Measurements from ENCODE around the gene HERPUD1. TPM values are rescaled to one million over a fixed set of nuclear protein-coding genes. Genes with fewer than 3 reads are reported as not detected.

HERPUD1 gene
- total RNA-seq, 1 experiment from 2014 or later = 30.8 TPM

DNA sequence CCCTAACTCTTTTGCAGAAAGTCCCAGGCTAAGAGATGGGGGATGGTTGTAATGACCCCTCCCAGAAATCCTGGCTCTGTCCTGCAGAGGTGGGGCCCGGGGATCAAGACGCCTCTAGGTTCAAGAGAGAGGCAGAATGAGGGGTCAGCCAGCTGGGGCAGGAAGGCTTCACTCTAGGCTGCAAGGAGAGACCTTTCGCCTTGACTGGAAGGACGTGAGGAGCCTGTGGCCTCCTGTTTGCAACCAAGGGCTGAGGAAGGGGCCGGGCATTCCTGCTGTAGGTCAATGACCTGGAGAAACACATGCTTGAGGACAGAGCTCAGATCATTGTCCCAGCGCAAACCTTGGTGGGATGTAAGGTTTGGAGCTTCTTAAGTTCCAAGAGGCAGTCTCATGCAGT lies 21.1 kb downstream of the HERPUD1 start:
- ATAC-seq = no peak
- no peaks in the 10 kb centered on the region; the same call in 1 of the 2 replicates for H3K27me3 Mint-ChIP-seq (ENCODE audit: low read depth)
- H3K27ac Mint-ChIP-seq = no peak overlapping the region
- H3K36me3 Mint-ChIP-seq = peaks cover 4% of the 10 kb centered on the region; the same call in 1 of the 2 replicates
- TF ChIP-seq NFATC4 (CRISPR knock-in tag; IDR thresholded peaks at IDR 0.05) = no peak
- TF ChIP-seq FOXJ3 (CRISPR knock-in tag; IDR thresholded peaks at IDR 0.05; ENCODE audit: borderline replicate concordance) = no peak
- TF ChIP-seq PRRX2 (CRISPR knock-in tag; IDR thresholded peaks at IDR 0.05) = no peak
- TF ChIP-seq CBFB (CRISPR knock-in tag; IDR thresholded peaks at IDR 0.05; ENCODE audit: low read depth) = no peak
- TF ChIP-seq, protein P1, sequence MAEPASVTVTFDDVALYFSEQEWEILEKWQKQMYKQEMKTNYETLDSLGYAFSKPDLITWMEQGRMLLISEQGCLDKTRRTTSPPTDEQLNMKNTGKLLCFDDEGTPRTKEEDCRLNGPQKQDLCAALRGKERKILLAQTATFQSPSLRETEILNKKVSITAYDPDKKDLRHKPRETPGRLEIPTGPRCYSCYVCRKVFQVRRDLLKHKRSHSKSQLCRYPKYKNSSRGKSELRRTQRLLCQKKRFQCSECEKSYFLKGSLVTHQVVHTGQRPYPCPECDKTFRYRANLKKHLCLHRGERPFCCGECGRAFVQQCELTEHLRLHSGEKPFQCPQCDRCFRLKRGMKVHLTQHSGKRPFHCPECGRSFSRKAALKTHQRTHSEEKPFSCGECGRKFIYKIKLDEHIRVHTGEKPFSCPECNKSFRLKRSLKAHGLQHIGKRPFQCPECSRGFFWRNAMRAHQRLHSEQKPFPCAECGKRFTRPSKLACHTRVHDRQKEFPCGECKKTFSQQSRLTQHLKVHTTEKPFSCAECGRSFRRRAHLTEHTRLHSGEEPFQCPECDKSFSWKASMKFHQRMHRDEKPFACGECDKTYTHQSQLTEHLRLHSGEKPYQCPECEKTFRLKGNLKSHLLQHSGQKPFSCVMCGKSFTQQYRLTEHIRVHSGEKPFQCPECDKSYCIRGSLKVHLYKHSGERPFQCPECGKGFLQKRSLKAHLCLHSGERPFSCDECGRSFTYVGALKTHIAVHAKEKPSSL (CRISPR knock-in tag; conservative IDR thresholded peaks at IDR 0.05) = no peak
- no peak for TF ChIP-seq NR1H2 (CRISPR knock-in tag; IDR thresholded peaks at IDR 0.05)
- TF ChIP-seq NR3C1 (CRISPR knock-in tag; conservative IDR thresholded peaks at IDR 0.05; ENCODE audit: low read depth) = no peak
- TF ChIP-seq, protein P2, sequence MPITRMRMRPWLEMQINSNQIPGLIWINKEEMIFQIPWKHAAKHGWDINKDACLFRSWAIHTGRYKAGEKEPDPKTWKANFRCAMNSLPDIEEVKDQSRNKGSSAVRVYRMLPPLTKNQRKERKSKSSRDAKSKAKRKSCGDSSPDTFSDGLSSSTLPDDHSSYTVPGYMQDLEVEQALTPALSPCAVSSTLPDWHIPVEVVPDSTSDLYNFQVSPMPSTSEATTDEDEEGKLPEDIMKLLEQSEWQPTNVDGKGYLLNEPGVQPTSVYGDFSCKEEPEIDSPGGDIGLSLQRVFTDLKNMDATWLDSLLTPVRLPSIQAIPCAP (CRISPR knock-in tag; IDR thresholded peaks at IDR 0.05) = no peak
- TF ChIP-seq ZNF138 (CRISPR knock-in tag; conservative IDR thresholded peaks at IDR 0.05) = no peak
- TF ChIP-seq, protein P3, sequence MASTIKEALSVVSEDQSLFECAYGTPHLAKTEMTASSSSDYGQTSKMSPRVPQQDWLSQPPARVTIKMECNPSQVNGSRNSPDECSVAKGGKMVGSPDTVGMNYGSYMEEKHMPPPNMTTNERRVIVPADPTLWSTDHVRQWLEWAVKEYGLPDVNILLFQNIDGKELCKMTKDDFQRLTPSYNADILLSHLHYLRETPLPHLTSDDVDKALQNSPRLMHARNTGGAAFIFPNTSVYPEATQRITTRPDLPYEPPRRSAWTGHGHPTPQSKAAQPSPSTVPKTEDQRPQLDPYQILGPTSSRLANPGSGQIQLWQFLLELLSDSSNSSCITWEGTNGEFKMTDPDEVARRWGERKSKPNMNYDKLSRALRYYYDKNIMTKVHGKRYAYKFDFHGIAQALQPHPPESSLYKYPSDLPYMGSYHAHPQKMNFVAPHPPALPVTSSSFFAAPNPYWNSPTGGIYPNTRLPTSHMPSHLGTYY (CRISPR knock-in tag; IDR thresholded peaks at IDR 0.05) = no peak
- TF ChIP-seq, protein P4, sequence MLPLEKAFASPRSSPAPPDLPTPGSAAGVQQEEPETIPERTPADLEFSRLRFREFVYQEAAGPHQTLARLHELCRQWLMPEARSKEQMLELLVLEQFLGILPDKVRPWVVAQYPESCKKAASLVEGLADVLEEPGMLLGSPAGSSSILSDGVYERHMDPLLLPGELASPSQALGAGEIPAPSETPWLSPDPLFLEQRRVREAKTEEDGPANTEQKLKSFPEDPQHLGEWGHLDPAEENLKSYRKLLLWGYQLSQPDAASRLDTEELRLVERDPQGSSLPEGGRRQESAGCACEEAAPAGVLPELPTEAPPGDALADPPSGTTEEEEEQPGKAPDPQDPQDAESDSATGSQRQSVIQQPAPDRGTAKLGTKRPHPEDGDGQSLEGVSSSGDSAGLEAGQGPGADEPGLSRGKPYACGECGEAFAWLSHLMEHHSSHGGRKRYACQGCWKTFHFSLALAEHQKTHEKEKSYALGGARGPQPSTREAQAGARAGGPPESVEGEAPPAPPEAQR (CRISPR knock-in tag; IDR thresholded peaks at IDR 0.05) = no peak
- no peak for TF ChIP-seq SMAD3 (CRISPR knock-in tag; IDR thresholded peaks at IDR 0.05; ENCODE audit: borderline replicate concordance)
- H3K9me3 Mint-ChIP-seq = peaks cover 10% of the 10 kb centered on the region
- H3K4me3 Mint-ChIP-seq = no peak overlapping the region
- ChIA-PET POLR2A (no interaction called here), CTCF (interaction anchor here (0.5 to 0.6 kb wide), 2 partner anchors 11 to 67 kb away, joined by 3 to 4 read pairs; no protein-coding TSS in a partner anchor)
- H3K4me1 Mint-ChIP-seq = no peaks in the 10 kb centered on the region
- DNase-seq (ENCODE audit: low spot score) = no peak

DNA sequence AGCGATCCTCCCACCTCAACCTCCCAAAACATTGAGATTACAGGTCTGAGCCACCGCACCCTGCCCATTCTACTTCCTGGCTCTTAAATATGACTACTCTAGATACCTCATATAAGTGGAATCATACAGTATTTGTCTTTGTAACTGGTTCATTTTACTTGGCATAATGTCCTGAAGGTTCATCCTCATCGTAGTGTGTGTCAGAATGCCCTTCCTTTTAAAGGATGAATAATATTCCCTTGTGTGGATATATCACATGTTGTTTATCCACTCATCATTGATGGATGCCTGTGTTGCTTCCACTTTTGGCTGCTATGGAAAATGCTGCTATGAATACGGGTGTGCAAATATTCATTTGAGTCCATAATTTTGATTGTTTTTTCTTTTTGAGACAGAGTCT lies 24.1 kb downstream of the HERPUD1 start:
- H3K27me3 Mint-ChIP-seq (ENCODE audit: low read depth) = no peaks in the 10 kb centered on the region
- DNase-seq (ENCODE audit: low spot score) (no peak), ATAC-seq (no peak)
- peaks cover 4% of the 10 kb centered on the region; the same call in 1 of the 2 replicates for H3K36me3 Mint-ChIP-seq
- peaks cover 10% of the 10 kb centered on the region for H3K9me3 Mint-ChIP-seq
- ChIA-PET POLR2A (no interaction called here), CTCF (no interaction called here)
- no peak overlapping the region for H3K4me3 Mint-ChIP-seq
- no peaks in the 10 kb centered on the region for H3K4me1 Mint-ChIP-seq
- H3K27ac Mint-ChIP-seq = no peak overlapping the region
- TF ChIP-seq ZNF219 (CRISPR knock-in tag; IDR thresholded peaks at IDR 0.05; ENCODE audit: borderline replicate concordance) (no peak), OVOL2 (CRISPR knock-in tag; IDR thresholded peaks at IDR 0.05; ENCODE audit: borderline replicate concordance) (no peak), MXD4 (CRISPR knock-in tag; IDR thresholded peaks at IDR 0.05; ENCODE audit: borderline replicate concordance) (no peak), PRRX2 (CRISPR knock-in tag; IDR thresholded peaks at IDR 0.05) (no peak), TEAD1 (CRISPR knock-in tag; IDR thresholded peaks at IDR 0.05) (no peak), ZNF138 (CRISPR knock-in tag; conservative IDR thresholded peaks at IDR 0.05) (no peak), ATF1 (CRISPR knock-in tag; IDR thresholded peaks at IDR 0.05) (no peak)
- TF ChIP-seq, protein P5, sequence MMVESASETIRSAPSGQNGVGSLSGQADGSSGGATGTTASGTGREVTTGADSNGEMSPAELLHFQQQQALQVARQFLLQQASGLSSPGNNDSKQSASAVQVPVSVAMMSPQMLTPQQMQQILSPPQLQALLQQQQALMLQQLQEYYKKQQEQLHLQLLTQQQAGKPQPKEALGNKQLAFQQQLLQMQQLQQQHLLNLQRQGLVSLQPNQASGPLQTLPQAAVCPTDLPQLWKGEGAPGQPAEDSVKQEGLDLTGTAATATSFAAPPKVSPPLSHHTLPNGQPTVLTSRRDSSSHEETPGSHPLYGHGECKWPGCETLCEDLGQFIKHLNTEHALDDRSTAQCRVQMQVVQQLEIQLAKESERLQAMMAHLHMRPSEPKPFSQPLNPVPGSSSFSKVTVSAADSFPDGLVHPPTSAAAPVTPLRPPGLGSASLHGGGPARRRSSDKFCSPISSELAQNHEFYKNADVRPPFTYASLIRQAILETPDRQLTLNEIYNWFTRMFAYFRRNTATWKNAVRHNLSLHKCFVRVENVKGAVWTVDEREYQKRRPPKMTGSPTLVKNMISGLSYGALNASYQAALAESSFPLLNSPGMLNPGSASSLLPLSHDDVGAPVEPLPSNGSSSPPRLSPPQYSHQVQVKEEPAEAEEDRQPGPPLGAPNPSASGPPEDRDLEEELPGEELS (CRISPR knock-in tag; IDR thresholded peaks at IDR 0.05) = no peak
- TF ChIP-seq, protein P6, sequence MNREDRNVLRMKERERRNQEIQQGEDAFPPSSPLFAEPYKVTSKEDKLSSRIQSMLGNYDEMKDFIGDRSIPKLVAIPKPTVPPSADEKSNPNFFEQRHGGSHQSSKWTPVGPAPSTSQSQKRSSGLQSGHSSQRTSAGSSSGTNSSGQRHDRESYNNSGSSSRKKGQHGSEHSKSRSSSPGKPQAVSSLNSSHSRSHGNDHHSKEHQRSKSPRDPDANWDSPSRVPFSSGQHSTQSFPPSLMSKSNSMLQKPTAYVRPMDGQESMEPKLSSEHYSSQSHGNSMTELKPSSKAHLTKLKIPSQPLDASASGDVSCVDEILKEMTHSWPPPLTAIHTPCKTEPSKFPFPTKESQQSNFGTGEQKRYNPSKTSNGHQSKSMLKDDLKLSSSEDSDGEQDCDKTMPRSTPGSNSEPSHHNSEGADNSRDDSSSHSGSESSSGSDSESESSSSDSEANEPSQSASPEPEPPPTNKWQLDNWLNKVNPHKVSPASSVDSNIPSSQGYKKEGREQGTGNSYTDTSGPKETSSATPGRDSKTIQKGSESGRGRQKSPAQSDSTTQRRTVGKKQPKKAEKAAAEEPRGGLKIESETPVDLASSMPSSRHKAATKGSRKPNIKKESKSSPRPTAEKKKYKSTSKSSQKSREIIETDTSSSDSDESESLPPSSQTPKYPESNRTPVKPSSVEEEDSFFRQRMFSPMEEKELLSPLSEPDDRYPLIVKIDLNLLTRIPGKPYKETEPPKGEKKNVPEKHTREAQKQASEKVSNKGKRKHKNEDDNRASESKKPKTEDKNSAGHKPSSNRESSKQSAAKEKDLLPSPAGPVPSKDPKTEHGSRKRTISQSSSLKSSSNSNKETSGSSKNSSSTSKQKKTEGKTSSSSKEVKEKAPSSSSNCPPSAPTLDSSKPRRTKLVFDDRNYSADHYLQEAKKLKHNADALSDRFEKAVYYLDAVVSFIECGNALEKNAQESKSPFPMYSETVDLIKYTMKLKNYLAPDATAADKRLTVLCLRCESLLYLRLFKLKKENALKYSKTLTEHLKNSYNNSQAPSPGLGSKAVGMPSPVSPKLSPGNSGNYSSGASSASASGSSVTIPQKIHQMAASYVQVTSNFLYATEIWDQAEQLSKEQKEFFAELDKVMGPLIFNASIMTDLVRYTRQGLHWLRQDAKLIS (CRISPR knock-in tag; IDR thresholded peaks at IDR 0.05; ENCODE audit: borderline replicate concordance) = no peak
- TF ChIP-seq, protein P7, sequence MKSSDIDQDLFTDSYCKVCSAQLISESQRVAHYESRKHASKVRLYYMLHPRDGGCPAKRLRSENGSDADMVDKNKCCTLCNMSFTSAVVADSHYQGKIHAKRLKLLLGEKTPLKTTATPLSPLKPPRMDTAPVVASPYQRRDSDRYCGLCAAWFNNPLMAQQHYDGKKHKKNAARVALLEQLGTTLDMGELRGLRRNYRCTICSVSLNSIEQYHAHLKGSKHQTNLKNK (CRISPR knock-in tag; IDR thresholded peaks at IDR 0.05) = no peak
- TF ChIP-seq, protein P8, sequence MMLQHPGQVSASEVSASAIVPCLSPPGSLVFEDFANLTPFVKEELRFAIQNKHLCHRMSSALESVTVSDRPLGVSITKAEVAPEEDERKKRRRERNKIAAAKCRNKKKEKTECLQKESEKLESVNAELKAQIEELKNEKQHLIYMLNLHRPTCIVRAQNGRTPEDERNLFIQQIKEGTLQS (CRISPR knock-in tag; conservative IDR thresholded peaks at IDR 0.05) = no peak
- TF ChIP-seq, protein P9, sequence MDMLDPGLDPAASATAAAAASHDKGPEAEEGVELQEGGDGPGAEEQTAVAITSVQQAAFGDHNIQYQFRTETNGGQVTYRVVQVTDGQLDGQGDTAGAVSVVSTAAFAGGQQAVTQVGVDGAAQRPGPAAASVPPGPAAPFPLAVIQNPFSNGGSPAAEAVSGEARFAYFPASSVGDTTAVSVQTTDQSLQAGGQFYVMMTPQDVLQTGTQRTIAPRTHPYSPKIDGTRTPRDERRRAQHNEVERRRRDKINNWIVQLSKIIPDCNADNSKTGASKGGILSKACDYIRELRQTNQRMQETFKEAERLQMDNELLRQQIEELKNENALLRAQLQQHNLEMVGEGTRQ (CRISPR knock-in tag; IDR thresholded peaks at IDR 0.05) = no peak

Measured in WTC11 (cell line).